Measurements from ENCODE around the gene CTSE. TPM values are rescaled to one million over a fixed set of nuclear protein-coding genes. Genes with fewer than 3 reads are reported as not detected.
"Not testable (repeated sequence)": the region's sequence is repeated elsewhere in the genome, so short reads cannot be mapped to it uniquely, and the experiment has no call there.

Gene CTSE
- total RNA-seq, 1 experiment from 2014 or later = not detected

DNA sequence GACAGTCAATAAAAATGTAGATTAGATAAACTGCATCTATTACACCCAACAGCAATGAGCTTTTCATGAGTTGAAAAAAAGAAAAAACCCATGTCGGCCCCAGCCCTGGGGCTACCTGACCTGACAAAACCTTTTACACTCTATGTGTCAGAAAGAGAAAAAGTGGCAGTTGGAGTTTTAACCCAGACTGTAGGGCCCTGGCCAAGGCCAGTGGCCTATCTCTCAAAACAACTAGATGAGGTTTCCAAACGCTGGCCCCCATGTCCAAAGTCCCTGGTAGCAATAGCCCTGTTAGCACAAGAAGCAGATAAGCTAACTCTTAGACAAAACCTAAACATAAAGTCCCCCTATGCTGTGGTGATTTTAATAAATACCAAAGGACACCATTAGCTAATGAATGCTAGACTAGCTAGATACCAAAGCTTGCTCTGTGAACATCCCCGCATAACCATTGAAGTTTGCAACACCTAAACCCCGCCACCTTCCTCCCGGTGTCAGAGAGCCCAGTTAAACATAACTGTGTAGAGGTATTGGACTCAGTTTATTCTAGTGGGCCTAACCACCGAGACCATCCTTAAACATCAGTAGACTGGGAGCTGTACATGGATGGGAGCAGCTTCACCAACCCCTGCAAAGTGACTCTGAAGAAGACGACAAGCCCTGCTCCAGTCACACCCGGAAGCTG is 32.1 kb upstream of the CTSE start:
- not testable (repeated sequence) for H3K4me3 ChIP-seq; H3K27me3 ChIP-seq (replicated peaks); H3K4me1 ChIP-seq (replicated peaks); H3K36me3 ChIP-seq; DNase-seq (ENCODE audit: low read depth in 1 of 2, low spot score in 2 of 2); H3K9me3 ChIP-seq (replicated peaks); H3K27ac ChIP-seq

DNA sequence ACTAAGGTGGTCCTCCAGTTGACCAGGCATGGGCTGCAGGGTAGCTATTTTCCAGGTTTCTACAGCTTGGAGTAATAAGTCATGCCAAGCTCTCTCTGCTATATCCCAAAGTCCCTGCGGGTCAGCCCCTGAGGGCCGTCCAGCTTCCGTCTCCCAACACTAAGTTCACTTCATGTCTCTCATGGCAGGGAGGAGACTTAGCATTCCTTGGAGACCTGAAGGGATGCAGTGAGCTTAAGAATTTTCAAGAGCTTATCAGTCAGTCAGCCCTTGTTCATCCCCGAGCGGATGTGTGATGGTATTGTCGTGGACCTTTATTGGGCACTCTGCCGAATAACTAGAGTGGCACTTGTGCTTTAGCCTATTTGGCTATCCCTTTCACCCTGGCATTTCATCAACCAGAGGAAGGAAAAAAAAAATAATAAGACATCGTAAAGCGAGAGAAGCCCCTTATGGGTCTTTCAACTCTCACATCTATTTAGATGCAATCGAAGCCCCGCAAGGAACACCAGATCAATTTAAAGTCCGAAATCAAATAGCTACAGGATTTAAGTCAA is 31.5 kb upstream of the CTSE start:
- H3K27ac ChIP-seq; H3K4me3 ChIP-seq; H3K4me1 ChIP-seq (replicated peaks); H3K9me3 ChIP-seq (replicated peaks); H3K27me3 ChIP-seq (replicated peaks); DNase-seq (ENCODE audit: low read depth in 1 of 2, low spot score in 2 of 2); H3K36me3 ChIP-seq: not testable (repeated sequence)

DNA sequence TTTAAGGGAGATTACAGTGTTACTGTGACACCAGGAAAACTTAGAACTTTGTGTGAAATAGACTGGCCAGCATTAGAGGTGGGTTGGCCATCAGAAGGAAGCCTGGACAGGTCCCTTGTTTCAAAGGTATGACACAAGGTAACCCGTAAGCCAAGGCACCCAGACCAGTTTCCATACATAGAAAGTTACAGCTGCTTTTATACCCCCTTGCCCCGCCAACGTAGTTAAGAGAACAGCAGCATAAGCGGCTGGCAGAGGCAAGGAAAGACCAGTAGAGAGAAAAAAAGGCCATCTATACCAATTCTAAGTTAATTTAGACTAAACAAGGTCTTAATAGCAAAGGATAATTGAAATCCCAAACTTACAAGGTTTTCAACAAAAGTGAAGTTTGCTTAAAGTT is 29.9 kb upstream of the CTSE start:
- H3K27me3 ChIP-seq (replicated peaks); H3K4me3 ChIP-seq; H3K36me3 ChIP-seq; H3K27ac ChIP-seq; H3K4me1 ChIP-seq (replicated peaks); DNase-seq (ENCODE audit: low read depth in 1 of 2, low spot score in 2 of 2); H3K9me3 ChIP-seq (replicated peaks): not testable (repeated sequence)

DNA sequence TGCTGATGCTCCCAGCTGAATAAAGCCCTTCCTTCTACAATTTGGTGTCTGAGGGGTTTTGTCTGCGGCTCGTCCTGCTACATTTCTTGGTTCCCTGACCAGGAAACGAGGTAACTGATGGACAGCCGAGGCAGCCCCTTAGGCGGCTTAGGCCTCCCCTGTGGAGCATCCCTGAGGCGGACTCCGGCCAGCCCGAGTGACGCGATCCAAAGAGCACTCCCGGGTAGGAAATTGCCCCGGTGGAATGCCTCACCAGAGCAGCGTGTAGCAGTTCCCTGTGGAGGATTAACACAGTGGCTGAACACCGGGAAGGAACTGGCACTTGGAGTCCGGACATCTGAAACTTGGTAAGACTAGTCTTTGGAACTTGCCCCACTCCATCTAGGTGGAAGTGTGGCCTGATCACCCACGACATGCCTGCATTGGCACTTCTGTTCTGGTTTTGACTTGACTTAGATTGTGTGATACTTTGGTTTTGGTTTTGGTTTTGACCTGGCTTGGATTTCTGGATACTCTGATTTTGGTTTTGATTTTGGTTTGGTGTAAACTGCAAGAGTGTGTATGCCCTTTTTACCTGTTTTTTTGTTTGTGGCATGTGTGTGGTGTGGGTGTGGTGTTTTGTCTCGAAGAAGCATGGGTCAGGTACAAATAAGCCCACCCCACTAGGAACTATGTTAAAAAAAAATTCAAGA is 29.4 kb upstream of the CTSE start, which contains the start of gene RHEX:
Gene RHEX, plus strand, starts transcription at position 255 of the 692 bp plus-strand sequence. CDS start 44,656 bp downstream, outside the sequence.
- H3K27ac ChIP-seq; DNase-seq (ENCODE audit: low read depth in 1 of 2, low spot score in 2 of 2); H3K27me3 ChIP-seq (replicated peaks); H3K36me3 ChIP-seq; H3K4me1 ChIP-seq (replicated peaks); H3K9me3 ChIP-seq (replicated peaks); H3K4me3 ChIP-seq: not testable (repeated sequence)

DNA sequence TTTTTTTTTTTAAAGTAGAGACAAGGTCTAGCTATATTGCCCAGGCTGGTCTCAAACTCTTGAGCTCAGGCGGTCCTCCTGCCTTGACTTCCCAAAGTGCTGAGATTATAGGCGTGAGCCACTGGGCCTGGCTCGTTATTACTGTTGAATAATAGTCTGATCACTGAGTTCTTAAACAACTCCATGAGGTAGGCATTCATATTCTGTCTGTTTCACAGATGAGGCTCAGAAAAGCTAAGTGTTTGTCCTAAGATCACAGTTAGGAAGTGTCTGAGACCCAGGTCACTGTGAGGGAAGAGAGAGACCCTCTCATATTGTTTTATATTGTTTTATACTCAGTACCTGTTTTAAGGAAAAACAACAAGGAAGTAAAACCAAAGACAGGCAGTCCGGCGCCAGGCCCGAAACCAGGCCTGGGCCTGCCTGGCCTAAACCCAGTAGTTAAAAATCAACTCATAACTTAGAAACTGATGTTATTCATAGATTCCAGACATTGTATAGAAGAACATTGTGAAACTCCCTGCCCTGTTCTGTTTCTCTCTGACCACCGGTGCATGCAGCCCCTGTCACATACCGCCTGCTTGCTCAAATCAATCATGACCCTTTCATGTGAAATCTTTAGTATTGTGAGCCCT is 28.7 kb upstream of the CTSE start:
- H3K9me3 ChIP-seq (replicated peaks); H3K27me3 ChIP-seq (replicated peaks); H3K4me1 ChIP-seq (replicated peaks); H3K36me3 ChIP-seq; H3K4me3 ChIP-seq; DNase-seq (ENCODE audit: low read depth in 1 of 2, low spot score in 2 of 2); H3K27ac ChIP-seq: not testable (repeated sequence)

DNA sequence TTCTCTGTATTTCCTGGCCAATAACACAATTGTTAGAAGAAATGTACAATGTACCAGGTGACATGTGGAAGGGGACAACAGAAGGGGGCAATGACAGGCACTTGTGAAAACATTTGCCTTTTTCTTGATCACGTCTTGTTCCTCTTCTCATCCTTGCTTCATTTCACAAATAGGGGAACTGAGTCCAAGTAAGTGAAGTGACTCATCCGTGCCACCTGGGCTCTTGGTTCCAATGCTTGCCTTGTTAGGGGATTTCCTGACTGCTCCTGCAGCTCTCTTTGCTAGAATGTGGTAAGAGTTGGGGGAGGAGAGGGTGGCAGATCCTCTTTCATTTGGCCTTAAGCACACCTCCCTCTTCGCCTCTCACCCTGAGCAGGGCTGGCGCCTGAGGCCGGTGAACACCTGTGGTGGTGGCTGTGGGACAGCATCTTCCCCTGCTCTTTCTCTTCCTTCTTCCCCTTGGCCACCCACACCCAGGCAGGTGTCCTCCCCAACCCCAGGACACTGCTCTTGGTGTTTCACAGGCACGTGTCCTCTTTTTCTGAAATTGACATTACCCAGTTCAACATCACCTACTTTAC is 27.1 kb upstream of the CTSE start:
- Histone ChIP-seq H3K27me3 (replicated peaks) (peaks cover 5% of the 10 kb centered on the region; the same call in 1 of the 2 replicates), H3K4me3 (no peak overlapping the region), H3K36me3 (no peaks in the 10 kb centered on the region), H3K4me1 (replicated peaks) (no peaks in the 10 kb centered on the region), H3K9me3 (replicated peaks) (no peaks in the 10 kb centered on the region), H3K27ac (no peak overlapping the region)
- DNase-seq (ENCODE audit: low read depth in 1 of 2, low spot score in 2 of 2) = no peak

DNA sequence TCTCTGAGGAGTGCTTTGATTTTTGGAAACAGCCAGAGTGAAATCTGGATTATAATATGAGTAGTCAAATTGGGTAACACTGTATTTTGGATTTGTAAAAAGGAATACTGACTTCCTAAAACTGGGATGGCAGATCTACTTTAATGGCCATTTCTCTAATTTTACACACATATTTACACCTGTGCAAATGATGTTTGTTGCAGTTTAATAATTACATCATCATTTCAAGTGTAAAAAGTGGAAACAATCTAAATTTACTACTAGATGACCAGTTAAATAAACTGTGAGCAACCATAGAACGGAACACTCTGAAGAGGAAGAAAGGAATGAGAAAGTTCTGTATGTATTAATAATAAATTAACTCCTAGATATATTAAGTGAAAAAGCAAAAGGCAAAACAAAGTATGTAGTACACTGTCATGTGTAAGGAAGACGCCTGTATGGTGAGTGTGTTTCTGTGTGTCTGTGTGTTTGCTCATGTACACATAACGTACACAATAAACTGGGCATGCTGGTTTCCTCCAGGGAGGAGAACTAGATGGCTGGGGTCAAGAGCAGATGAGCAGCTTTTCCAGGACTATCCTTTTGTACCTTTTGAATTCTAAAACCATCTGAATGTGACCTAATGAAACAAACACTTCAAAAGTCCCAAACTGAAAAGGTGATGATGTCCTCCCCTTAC is 26.4 kb upstream of the CTSE start:
- H3K4me1 ChIP-seq (replicated peaks) = no peaks in the 10 kb centered on the region
- no peak overlapping the region for H3K27ac ChIP-seq
- H3K9me3 ChIP-seq (replicated peaks) = no peaks in the 10 kb centered on the region
- no peaks in the 10 kb centered on the region for H3K36me3 ChIP-seq
- H3K27me3 ChIP-seq (replicated peaks) = peaks cover 6% of the 10 kb centered on the region; the same call in 1 of the 2 replicates
- no peak overlapping the region for H3K4me3 ChIP-seq
- no peak for DNase-seq (ENCODE audit: low read depth in 1 of 2, low spot score in 2 of 2)

DNA sequence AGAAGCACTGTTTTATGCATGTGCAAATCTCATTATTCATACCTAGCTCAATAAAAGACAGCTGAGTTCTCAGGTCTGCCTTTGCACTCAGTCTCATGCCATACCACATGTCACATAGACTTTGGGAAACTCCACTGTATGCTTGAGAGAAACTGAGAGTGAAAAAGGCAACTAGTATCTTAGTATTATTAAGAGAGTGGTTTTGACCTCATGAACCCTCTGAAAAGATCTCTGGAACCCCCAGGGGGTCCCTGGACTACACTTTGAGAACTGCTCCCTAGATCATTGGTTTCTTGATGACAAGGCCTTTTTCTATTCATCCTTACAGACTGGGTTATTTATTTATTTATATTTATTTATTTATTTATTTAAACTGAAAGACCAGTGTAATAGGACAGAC is 25.6 kb upstream of the CTSE start:
- Histone ChIP-seq H3K9me3 (replicated peaks) (no peaks in the 10 kb centered on the region), H3K36me3 (no peaks in the 10 kb centered on the region), H3K27ac (no peak overlapping the region), H3K4me1 (replicated peaks) (no peaks in the 10 kb centered on the region), H3K4me3 (no peak overlapping the region), H3K27me3 (replicated peaks) (peaks cover 9% of the 10 kb centered on the region)
- DNase-seq (ENCODE audit: low read depth in 1 of 2, low spot score in 2 of 2) = no peak

DNA sequence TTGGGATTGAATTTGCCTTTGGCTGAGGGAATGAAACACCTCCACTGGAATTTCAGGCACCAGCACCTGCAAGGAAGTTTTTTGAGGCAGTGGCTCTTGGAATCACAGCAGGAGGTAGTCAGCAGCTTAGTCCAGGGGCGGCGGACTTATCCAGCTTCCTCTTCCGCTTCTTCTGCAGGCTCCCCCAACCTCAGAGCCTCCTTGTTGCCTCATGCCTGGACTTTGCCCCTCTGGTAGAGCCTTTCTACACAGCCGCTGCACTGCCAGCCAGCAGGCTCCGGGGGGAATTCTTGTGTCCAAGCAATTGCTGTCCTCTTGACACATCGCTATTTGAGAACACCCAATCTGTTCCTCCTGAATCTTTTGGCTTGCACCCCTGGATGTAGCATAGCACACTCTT is 24.9 kb upstream of the CTSE start:
- Histone ChIP-seq H3K4me1 (replicated peaks) (no peaks in the 10 kb centered on the region), H3K27ac (no peak overlapping the region), H3K9me3 (replicated peaks) (no peaks in the 10 kb centered on the region), H3K4me3 (no peak overlapping the region), H3K36me3 (no peaks in the 10 kb centered on the region), H3K27me3 (replicated peaks) (peaks cover 10% of the 10 kb centered on the region)
- no peak for DNase-seq (ENCODE audit: low read depth in 1 of 2, low spot score in 2 of 2)

DNA sequence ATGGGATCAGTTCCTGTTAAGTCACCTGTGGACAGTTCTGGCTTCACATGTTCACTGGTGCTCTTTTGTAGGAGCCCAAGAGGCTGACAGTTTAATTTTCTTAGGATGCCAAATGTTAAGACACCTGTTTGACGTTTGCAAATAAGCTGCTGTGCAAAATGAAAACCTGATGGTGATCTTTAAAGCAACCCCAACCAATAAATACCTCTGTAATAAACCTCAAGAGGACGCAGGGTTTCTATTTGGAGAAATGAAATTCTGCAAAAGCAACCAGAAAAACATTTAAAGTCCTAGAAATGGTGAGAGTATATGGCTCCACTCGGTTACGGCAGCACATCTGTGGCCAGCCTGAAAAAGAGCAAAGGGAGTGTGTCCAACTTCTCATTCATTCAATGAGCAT is 23.6 kb upstream of the CTSE start:
- Histone ChIP-seq H3K27me3 (replicated peaks) (peaks cover 15% of the 10 kb centered on the region), H3K36me3 (no peaks in the 10 kb centered on the region), H3K4me1 (replicated peaks) (no peaks in the 10 kb centered on the region), H3K9me3 (replicated peaks) (no peaks in the 10 kb centered on the region), H3K4me3 (no peak overlapping the region), H3K27ac (no peak overlapping the region)
- DNase-seq (ENCODE audit: low read depth in 1 of 2, low spot score in 2 of 2) = no peak

DNA sequence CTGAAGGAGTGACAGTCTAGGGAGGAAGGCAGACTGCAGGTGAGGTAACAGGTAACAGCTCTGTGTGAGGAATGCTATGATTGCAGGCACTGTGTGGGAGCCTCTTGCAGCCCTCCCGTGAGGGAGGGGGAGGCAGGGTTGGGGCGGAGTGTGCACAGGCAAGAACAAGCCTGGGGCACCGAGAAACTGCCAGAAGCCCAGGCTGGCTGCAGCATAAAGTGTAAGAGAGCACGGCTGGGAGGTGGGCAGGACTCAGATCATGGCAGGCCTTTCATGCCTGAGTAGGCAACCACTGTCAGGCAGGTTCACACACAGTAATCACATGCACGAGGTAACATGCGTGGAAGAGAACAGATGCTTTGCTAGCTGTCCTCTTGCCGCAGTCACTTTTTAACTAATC is 17.9 kb upstream of the CTSE start:
- H3K27me3 ChIP-seq (replicated peaks) = peaks cover 18% of the 10 kb centered on the region
- H3K4me1 ChIP-seq (replicated peaks) = no peaks in the 10 kb centered on the region
- H3K27ac ChIP-seq = no peak overlapping the region
- no peaks in the 10 kb centered on the region for H3K36me3 ChIP-seq
- DNase-seq (ENCODE audit: low read depth in 1 of 2, low spot score in 2 of 2) = no peak
- no peaks in the 10 kb centered on the region for H3K9me3 ChIP-seq (replicated peaks)
- no peak overlapping the region for H3K4me3 ChIP-seq

DNA sequence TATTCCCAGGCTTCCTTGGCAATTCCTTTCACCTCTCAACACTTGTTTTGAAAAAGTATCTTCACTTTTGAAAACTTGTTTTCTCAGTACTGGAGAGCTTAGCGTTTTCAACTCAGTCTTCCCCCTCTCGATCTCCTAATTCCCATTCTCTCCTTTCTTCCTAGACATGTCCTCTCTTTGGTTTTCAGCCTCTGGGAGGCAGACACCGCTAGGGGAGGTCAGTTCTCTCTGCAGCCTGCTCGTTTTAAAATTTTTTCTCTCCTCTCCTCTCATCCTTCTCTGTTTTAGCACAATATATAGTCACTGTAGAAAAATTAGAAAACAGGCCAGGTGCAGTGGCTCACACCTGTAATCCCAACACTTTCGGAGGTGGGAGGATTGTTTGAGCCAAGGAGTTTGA is 16.6 kb upstream of the CTSE start:
- H3K9me3 ChIP-seq (replicated peaks) = no peaks in the 10 kb centered on the region
- H3K4me3 ChIP-seq = no peak overlapping the region
- no peaks in the 10 kb centered on the region for H3K36me3 ChIP-seq
- H3K27ac ChIP-seq = no peak overlapping the region
- no peaks in the 10 kb centered on the region for H3K4me1 ChIP-seq (replicated peaks)
- DNase-seq (ENCODE audit: low read depth in 1 of 2, low spot score in 2 of 2) = no peak
- H3K27me3 ChIP-seq (replicated peaks) = peaks cover 22% of the 10 kb centered on the region

Data from SJSA1 (cell line).